MCF 10A (cell line): Measurements from ENCODE around the gene RIN3. TPM values are rescaled to one million over a fixed set of nuclear protein-coding genes. Genes with fewer than 3 reads are reported as not detected.

Experiments used
- BruUV-seq: library from RNA; stranded (reverse); fragments of 400-500 nt; replicated peaks from 2 replicates; lab custom pipeline; 2021; lab: Mats Ljungman, UMichigan
- CTCF ChIA-PET: fragments of 300-600 bp; sonication (Branson Sonifier 250); formaldehyde crosslinking; extraction: SDS; loops from one replicate; lab custom pipeline; 2021; ENCODE audit warnings: antibody characterized with exemption, inconsistent platforms; lab: Yijun Ruan, JAX
- POLR2A ChIA-PET: fragments of 300-600, 350-650 bp; sonication (Branson Sonifier 250); formaldehyde crosslinking; extraction: SDS; loops from one replicate; lab custom pipeline; 2020; ENCODE audit warnings: antibody characterized with exemption, inconsistent platforms; lab: Yijun Ruan, JAX
- DNase-seq: peaks from one replicate; pipeline ENCODE4 v3.0.0-alpha.2; 2018; ENCODE audit not compliant: unreplicated experiment
- H3K27ac Mint-ChIP-seq: one replicate; pipeline ENCODE4 v1.8.0; 2022; ENCODE audit warnings: mild to moderate bottlenecking, low read depth, mixed read lengths; ENCODE audit not compliant: unreplicated experiment
- H3K27me3 Mint-ChIP-seq: one replicate; pipeline ENCODE4 v1.8.0; 2022; ENCODE audit warnings: mixed read lengths; ENCODE audit not compliant: insufficient read depth, unreplicated experiment
- H3K36me3 Mint-ChIP-seq: one replicate; pipeline ENCODE4 v1.8.0; 2022; ENCODE audit warnings: mild to moderate bottlenecking, moderate library complexity, mixed read lengths; ENCODE audit not compliant: insufficient read depth, unreplicated experiment
- H3K4me1 Mint-ChIP-seq: one replicate; pipeline ENCODE4 v1.8.0; 2022; ENCODE audit warnings: mixed read lengths; ENCODE audit not compliant: insufficient read depth, unreplicated experiment
- H3K4me3 Mint-ChIP-seq: one replicate; pipeline ENCODE4 v1.8.0; 2022; ENCODE audit warnings: mild to moderate bottlenecking, moderate library complexity, mixed read lengths; ENCODE audit not compliant: unreplicated experiment
- H3K9me3 Mint-ChIP-seq: one replicate; pipeline ENCODE4 v1.8.0; 2022; ENCODE audit warnings: mixed read lengths; ENCODE audit not compliant: unreplicated experiment
- CTCF ChIP-seq: fragments of 200-600 bp; IDR thresholded peaks from one replicate; pipeline ENCODE4 v1.8.0; 2022; ENCODE audit warnings: antibody characterized with exemption, mild to moderate bottlenecking; ENCODE audit not compliant: unreplicated experiment
- intact Hi-C: fragments of 100-400 bp; cut with micrococcal nuclease; formaldehyde crosslinking; loops from 2 replicates; pipeline ENCODE4 v1.14.1; 2022
- total RNA-seq: library from RNA; stranded (reverse); gene quantifications from 2 replicates; pipeline ENCODE4 v1.2.3, GENCODE V29; 2022

RIN3 gene
- total RNA-seq, 1 experiment from 2014 or later = 14.2 TPM

- ChIA-PET POLR2A (interaction anchor here (0.8 kb wide), 1 partner anchor 9 kb away, joined by 3 read pairs; no protein-coding TSS in a partner anchor), CTCF (interaction anchor here (0.8 to 1.6 kb wide), 4 partner anchors 10 to 539 kb away, joined by 3 to 7 read pairs (median 6); no protein-coding TSS in a partner anchor)
- no peak for TF ChIP-seq CTCF
- DNase-seq = no peak
- intact Hi-C loops = no loop called here
- Mint-ChIP-seq H3K36me3 (peaks cover 8% of the 10 kb centered on the region), H3K9me3 (no peaks in the 10 kb centered on the region), H3K27me3 (no peaks in the 10 kb centered on the region), H3K27ac (no peak overlapping the region), H3K4me1 (peaks cover 10% of the 10 kb centered on the region), H3K4me3 (no peak overlapping the region)
- BruUV-seq = no TSS peak
Observed at GRCh38 chr14:92673601-92674150, 160.1 kb downstream of the RIN3 start.

GRCh38 chr14:92675421-92675820 lies 161.8 kb downstream of the RIN3 start:
- Mint-ChIP-seq H3K36me3 (peaks cover 8% of the 10 kb centered on the region), H3K27ac (no peak overlapping the region), H3K4me1 (peaks cover 5% of the 10 kb centered on the region), H3K9me3 (no peaks in the 10 kb centered on the region), H3K4me3 (no peak overlapping the region), H3K27me3 (no peaks in the 10 kb centered on the region)
- BruUV-seq = no TSS peak
- ChIA-PET POLR2A (no interaction called here), CTCF (interaction anchor here (0.6 to 1.6 kb wide), 4 partner anchors 11 to 613 kb away, joined by 3 to 7 read pairs (median 4); no protein-coding TSS in a partner anchor)
- DNase-seq = no peak
- TF ChIP-seq CTCF = no peak
- intact Hi-C loops = no loop called here

- CTCF ChIA-PET = interaction anchor here (1.2 kb wide), 1 partner anchor 14 kb away, joined by 3 read pairs; no protein-coding TSS in a partner anchor
- POLR2A ChIA-PET = no interaction called here
Observed at GRCh38 chr14:92675976-92676375, 162.4 kb downstream of the RIN3 start.

More at GRCh38 chr14:92675976-92676375, 162.4 kb downstream of the RIN3 start:
- no peak for TF ChIP-seq CTCF
- Mint-ChIP-seq H3K4me3 (no peak overlapping the region), H3K36me3 (peaks cover 8% of the 10 kb centered on the region), H3K27ac (no peak overlapping the region), H3K27me3 (no peaks in the 10 kb centered on the region), H3K4me1 (peaks cover 5% of the 10 kb centered on the region), H3K9me3 (no peaks in the 10 kb centered on the region)
- no peak for DNase-seq
- no TSS peak for BruUV-seq
- intact Hi-C loops = no loop called here
